Endothelial cell of umbilical vein (primary cell): ENCODE measurements around the gene MSH6. TPM values are rescaled to one million over a fixed set of nuclear protein-coding genes. Genes with fewer than 3 reads are reported as not detected.

Experiments
- BruUV-seq: library from RNA; stranded (reverse); fragments of 400-500 nt; replicated peaks from 2 replicates; lab custom pipeline; 2021; lab: Mats Ljungman, UMichigan
- CTCF ChIA-PET: fragments of 300-600, 350-600 bp; sonication (Branson Sonifier 250); formaldehyde crosslinking; loops from one replicate; lab custom pipeline; 2021; ENCODE audit warnings: antibody characterized with exemption, inconsistent platforms; lab: Charles Lee
- POLR2A ChIA-PET: fragments of 300-600, 350-600 bp; sonication (Branson Sonifier 250); formaldehyde crosslinking; loops from one replicate; lab custom pipeline; 2021; ENCODE audit warnings: antibody characterized with exemption, inconsistent platforms; lab: Charles Lee
- DNase-seq: peaks from one replicate; pipeline ENCODE4 v3.0.0-alpha.2; 2011; ENCODE audit warnings: low read depth, low spot score
- FAIRE-seq: peaks from 2 replicates; lab custom pipeline; 2011; peaks lifted over from hg19 to GRCh38; lab: Jason Lieb, UNC
- H2AFZ ChIP-seq: 2 replicates; pipeline ENCODE4 v1.6.0; 2012; ENCODE audit warnings: low read depth, low read length, control low read depth, inconsistent platforms
- H3K27ac ChIP-seq: 2 replicates; pipeline ENCODE4 v1.5.1; 2011; ENCODE audit warnings: low read depth, mild to moderate bottlenecking, control low read depth, low read length, moderate library complexity; ENCODE audit not compliant: insufficient read depth
- H3K27me3 ChIP-seq, 2 experiments: 2 replicates each; pipeline versions ENCODE4 v1.6.0 to v1.6.1; 2011; ENCODE audit warnings: low read length in 2 of 2, mixed read lengths in 1 of 2; ENCODE audit not compliant: control insufficient read depth in 2 of 2, insufficient read depth in 2 of 2
- H3K36me3 ChIP-seq, 2 experiments: 2 replicates in 1 of 2; 3 replicates in 1 of 2; pipeline ENCODE4 v1.5.1; 2011; ENCODE audit warnings: low read length in 2 of 2, mild to moderate bottlenecking in 1 of 2, moderate library complexity in 1 of 2; ENCODE audit not compliant: control insufficient read depth in 2 of 2, insufficient read depth in 2 of 2; ENCODE audit errors: extremely low read depth in 1 of 2
- H3K4me1 ChIP-seq: 3 replicates; pipeline ENCODE4 v1.5.1; 2011; ENCODE audit warnings: mild to moderate bottlenecking, low read length; ENCODE audit not compliant: control insufficient read depth, insufficient read depth; ENCODE audit errors: extremely low read depth
- H3K4me2 ChIP-seq: 2 replicates; pipeline ENCODE4 v1.6.1; 2011; ENCODE audit warnings: low read length, control low read depth, mixed read lengths; ENCODE audit not compliant: insufficient read depth
- H3K4me3 ChIP-seq, 3 experiments: fragments of 200-600 bp in 1 of 3; sonication (generic), shearing (Covaris generic) in 1 of 3; replicated peaks in 1 of 3; 2 replicates each; pipeline ENCODE4 v1.5.1; 2011 to 2016; ENCODE audit warnings: control low read depth in 3 of 3, low read length in 3 of 3, mild to moderate bottlenecking in 2 of 3, inconsistent platforms in 1 of 3, low read depth in 1 of 3, moderate library complexity in 1 of 3; ENCODE audit not compliant: insufficient read depth in 1 of 3
- H3K79me2 ChIP-seq: 2 replicates; pipeline ENCODE4 v1.6.0; 2012; ENCODE audit warnings: low read length, inconsistent platforms; ENCODE audit not compliant: control insufficient read depth, insufficient read depth
- H3K9ac ChIP-seq: replicated peaks from 2 replicates; pipeline ENCODE3; 2011; ENCODE audit warnings: low read length, control low read depth; ENCODE audit not compliant: insufficient read depth; ENCODE audit errors: extremely low read depth
- H3K9me1 ChIP-seq: replicated peaks from 3 replicates; pipeline ENCODE4 v1.6.0; 2011; ENCODE audit warnings: mild to moderate bottlenecking, low read length; ENCODE audit not compliant: control insufficient read depth, insufficient read depth; ENCODE audit errors: extremely low read depth
- H3K9me3 ChIP-seq: replicated peaks from 2 replicates; pipeline ENCODE4 v1.5.1; 2012; ENCODE audit warnings: low read length, inconsistent platforms; ENCODE audit not compliant: control insufficient read depth, insufficient read depth
- H4K20me1 ChIP-seq: replicated peaks from 2 replicates; pipeline ENCODE3; 2011; ENCODE audit warnings: mild to moderate bottlenecking, low read length; ENCODE audit not compliant: control insufficient read depth, insufficient read depth; ENCODE audit errors: extremely low read depth
- CTCF ChIP-seq, 2 donors: IDR thresholded peaks; 1 replicate in 1 of 2; 2 replicates in 1 of 2; pipeline ENCODE4 v1.5.1; 2011; ENCODE audit warnings: low read length in 2 of 2, mild to moderate bottlenecking in 2 of 2, moderate library complexity in 2 of 2, control low read depth in 1 of 2, inconsistent platforms in 1 of 2, low read depth in 1 of 2; ENCODE audit not compliant: insufficient read depth in 1 of 2; ENCODE audit errors: extremely low read depth in 1 of 2
- EZH2 ChIP-seq: IDR thresholded peaks from 2 replicates; pipeline ENCODE4 v1.6.1; 2012; ENCODE audit warnings: borderline replicate concordance, low read depth, mild to moderate bottlenecking, moderate library complexity, low read length, inconsistent platforms; ENCODE audit not compliant: severe bottlenecking
- FOS ChIP-seq: IDR thresholded peaks from 2 replicates; pipeline ENCODE4 v1.6.1; 2011; ENCODE audit warnings: mild to moderate bottlenecking, low read length, moderate library complexity, borderline replicate concordance; ENCODE audit not compliant: insufficient read depth
- GATA2 ChIP-seq: IDR thresholded peaks from 2 replicates; pipeline ENCODE4 v1.7.0; 2011; ENCODE audit warnings: low read depth, mild to moderate bottlenecking, moderate library complexity, mixed read lengths, low read length; ENCODE audit not compliant: insufficient read length, insufficient read depth
- JUN ChIP-seq: IDR thresholded peaks from 2 replicates; pipeline ENCODE4 v1.6.1; 2011; ENCODE audit warnings: borderline replicate concordance, low read depth; ENCODE audit not compliant: insufficient read length, insufficient read depth
- MAX ChIP-seq: IDR thresholded peaks from 2 replicates; pipeline ENCODE4 v1.6.1; 2011; ENCODE audit not compliant: insufficient read depth, insufficient read length
- MYC ChIP-seq: IDR thresholded peaks from one replicate; pipeline ENCODE4 v1.6.1; 2011; ENCODE audit warnings: mild to moderate bottlenecking, low read depth, low read length
- POLR2A ChIP-seq: IDR thresholded peaks from 2 replicates; pipeline ENCODE4 v1.6.1; 2012; ENCODE audit warnings: low read depth, mild to moderate bottlenecking, control low read depth, low read length
- POLR2AphosphoS5 ChIP-seq: IDR thresholded peaks from 2 replicates; pipeline ENCODE4 v1.6.1; 2012; ENCODE audit warnings: low read depth, mild to moderate bottlenecking, control low read depth, low read length, moderate library complexity; ENCODE audit not compliant: insufficient read depth
- dilution Hi-C: fragments of 300-500 bp; cut with MboI; formaldehyde crosslinking; loops from one replicate; pipeline ENCODE4 v1.15.0; 2019; ENCODE audit warnings: low sequenced_read_pairs; ENCODE audit not compliant: extremely low pct_ligation_motif_present
- intact Hi-C: fragments of 100-400 bp; cut with micrococcal nuclease; formaldehyde crosslinking; loops from one replicate; pipeline ENCODE4 v1.10.0; 2022
- polyA plus RNA-seq, 4 experiments: library from polyadenylated mRNA; depleted of rRNA in 3 of 4; stranded (reverse) in 3 of 4; unstranded in 1 of 4; fragments of >200 nt; gene quantifications; 2 replicates each; pipeline versions ENCODE4 v1.2.1 to v1.2.3, GENCODE V29; 2011 to 2012; ENCODE audit warnings: missing spikeins in 1 of 4
- total RNA-seq: library from RNA; stranded (reverse); gene quantifications from 2 replicates; pipeline ENCODE4 v1.2.3, GENCODE V29; 2021

Gene MSH6
- total and polyA plus RNA-seq, 2 donors (not counting 3 experiments of a cell fraction or from before 2014, with no cell fraction given) = 11.9 to 74.0 TPM

GRCh38 chr2:47842846-47843245 is 59.9 kb downstream of the MSH6 start:
- H3K9me3 ChIP-seq = no peaks in the 10 kb centered on the region

More at GRCh38 chr2:47842846-47843245, 59.9 kb downstream of the MSH6 start:
- no peak overlapping the region for H2AFZ ChIP-seq
- no TSS peak for BruUV-seq
- dilution Hi-C loops (no loop called here), intact Hi-C loops (no loop called here)
- no peak overlapping the region for H3K27ac ChIP-seq
- H3K9ac ChIP-seq = no peak overlapping the region
- FAIRE-seq = no peak
- DNase-seq = no peak
- no peak overlapping the region for H3K4me2 ChIP-seq
- ChIA-PET CTCF (interaction anchor here (1.1 to 1.5 kb wide), 2 partner anchors 15 to 406 kb away, joined by 3 read pairs; no protein-coding TSS in a partner anchor), POLR2A (no interaction called here)
- no peak overlapping the region for H3K4me3 ChIP-seq
- no peaks in the 10 kb centered on the region for H3K4me1 ChIP-seq
- H3K27me3 ChIP-seq = no peaks in the 10 kb centered on the region
- H4K20me1 ChIP-seq = peaks cover 2% of the 10 kb centered on the region
- no peak for TF ChIP-seq JUN
- no peak for TF ChIP-seq MAX
- TF ChIP-seq EZH2 = no peak
- no peak for TF ChIP-seq CTCF (IDR thresholded peaks at IDR 0.05; ENCODE audit: extremely low read depth in 1 of 2, insufficient read depth in 1 of 2, low read depth in 1 of 2, low read length in 2 of 2)
- no peak for TF ChIP-seq POLR2AphosphoS5
- TF ChIP-seq GATA2 = no peak
- no peak for TF ChIP-seq POLR2A
- TF ChIP-seq MYC = no peak
- TF ChIP-seq FOS = no peak
- peaks cover 0 to 9% of the 10 kb centered on the region in 2 experiments for H3K36me3 ChIP-seq
- no peaks in the 10 kb centered on the region for H3K9me1 ChIP-seq
- H3K79me2 ChIP-seq = peaks cover 70% of the 10 kb centered on the region
